ENCODE data around the gene MSL2. TPM values are rescaled to one million over a fixed set of nuclear protein-coding genes. Genes with fewer than 3 reads are reported as not detected.
"Not testable (repeated sequence)": the region's sequence is repeated elsewhere in the genome, so short reads cannot be mapped to it uniquely, and the experiment has no call there.

Gene MSL2
- total RNA-seq, 4 donors from 2014 or later = 18.2 to 34.3 (median 27.8) TPM

DNA sequence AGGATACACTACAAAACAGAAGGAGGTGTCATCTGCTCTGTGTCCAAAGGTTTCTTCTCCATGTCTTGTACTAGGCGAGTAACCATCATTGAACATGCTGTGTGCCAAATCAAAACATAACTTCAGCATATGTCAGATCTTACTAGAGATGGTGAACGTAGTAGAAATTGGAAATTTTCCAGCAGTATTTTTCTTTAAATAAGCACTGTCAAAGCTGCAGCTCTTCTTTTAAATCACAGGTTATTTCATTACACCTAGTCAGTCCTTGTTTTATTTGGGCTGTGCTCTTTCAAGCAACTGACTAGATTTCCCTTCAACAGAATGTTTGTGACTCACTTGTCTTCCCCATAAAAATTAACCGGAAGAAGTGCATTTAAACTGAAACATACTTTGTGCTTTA lies 46.5 kb downstream of the MSL2 start:
- no peaks in the 10 kb centered on the region for H3K9me3 ChIP-seq
- no peak for TF ChIP-seq POLR2A (IDR thresholded peaks at IDR 0.05)
- TF ChIP-seq, protein P1, sequence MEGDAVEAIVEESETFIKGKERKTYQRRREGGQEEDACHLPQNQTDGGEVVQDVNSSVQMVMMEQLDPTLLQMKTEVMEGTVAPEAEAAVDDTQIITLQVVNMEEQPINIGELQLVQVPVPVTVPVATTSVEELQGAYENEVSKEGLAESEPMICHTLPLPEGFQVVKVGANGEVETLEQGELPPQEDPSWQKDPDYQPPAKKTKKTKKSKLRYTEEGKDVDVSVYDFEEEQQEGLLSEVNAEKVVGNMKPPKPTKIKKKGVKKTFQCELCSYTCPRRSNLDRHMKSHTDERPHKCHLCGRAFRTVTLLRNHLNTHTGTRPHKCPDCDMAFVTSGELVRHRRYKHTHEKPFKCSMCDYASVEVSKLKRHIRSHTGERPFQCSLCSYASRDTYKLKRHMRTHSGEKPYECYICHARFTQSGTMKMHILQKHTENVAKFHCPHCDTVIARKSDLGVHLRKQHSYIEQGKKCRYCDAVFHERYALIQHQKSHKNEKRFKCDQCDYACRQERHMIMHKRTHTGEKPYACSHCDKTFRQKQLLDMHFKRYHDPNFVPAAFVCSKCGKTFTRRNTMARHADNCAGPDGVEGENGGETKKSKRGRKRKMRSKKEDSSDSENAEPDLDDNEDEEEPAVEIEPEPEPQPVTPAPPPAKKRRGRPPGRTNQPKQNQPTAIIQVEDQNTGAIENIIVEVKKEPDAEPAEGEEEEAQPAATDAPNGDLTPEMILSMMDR (IDR thresholded peaks at IDR 0.05) = no peak
- no peak for TF ChIP-seq POLR2AphosphoS5 (IDR thresholded peaks at IDR 0.05)
- TF ChIP-seq EP300 (IDR thresholded peaks at IDR 0.05) = no peak
- no peak for ATAC-seq
- no peak overlapping the region for H3K4me3 ChIP-seq
- WGBS, 2 donors (ENCODE audit: low coverage in 1 of 2) = 43 to 49% methylated on average over 3 of the region's 3 CpGs
- no peaks in the 10 kb centered on the region for H3K27me3 ChIP-seq
- H3K4me1 ChIP-seq = peaks cover 0 to 42% (median 0%) of the 10 kb centered on the region in 3 donors
- peaks cover 0 to 33% of the 10 kb centered on the region in 2 donors for H3K36me3 ChIP-seq
- no peak overlapping the region for H3K27ac ChIP-seq

DNA sequence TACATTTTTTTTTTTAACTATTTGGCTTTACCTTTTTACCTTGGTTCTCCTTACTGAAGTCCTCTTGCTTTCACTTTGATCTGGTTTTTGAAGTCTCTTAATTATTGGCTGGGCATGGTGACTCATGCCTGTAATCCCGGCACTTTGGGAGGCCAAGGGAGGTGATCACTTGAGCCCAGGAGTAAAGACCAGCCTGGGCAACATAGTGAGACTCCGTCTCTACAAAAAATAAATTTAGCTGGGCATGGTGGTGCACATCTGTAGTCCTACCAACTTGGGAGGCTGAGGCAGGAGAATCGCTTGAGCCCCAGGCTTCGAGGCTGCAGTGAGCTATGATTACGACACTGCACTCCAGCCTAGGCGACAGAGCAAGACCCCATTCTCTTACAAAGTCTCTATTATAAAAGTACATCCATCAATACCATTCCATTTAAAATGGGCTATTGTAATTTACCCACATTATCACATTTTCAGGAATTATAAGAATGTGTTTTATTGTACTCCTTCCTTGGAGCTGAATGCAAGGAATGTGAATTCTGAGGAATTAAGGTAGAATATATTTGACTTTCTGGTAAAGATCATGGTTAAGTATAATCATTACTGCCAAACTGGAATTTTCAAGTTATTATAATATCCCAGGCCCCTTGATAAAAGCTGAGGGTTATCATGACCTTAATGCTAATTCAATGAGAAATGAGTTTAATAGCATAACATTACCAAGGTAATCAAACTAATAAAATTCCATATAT lies 49.0 kb downstream of the MSL2 start:
- Histone ChIP-seq H3K9me3 (no peaks in the 10 kb centered on the region), H3K27ac (no peak overlapping the region), H3K4me3 (no peak overlapping the region), H3K27me3 (no peaks in the 10 kb centered on the region), H3K36me3 (peaks cover 0 to 38% of the 10 kb centered on the region in 2 donors), H3K4me1 (peaks cover 0 to 39% (median 0%) of the 10 kb centered on the region in 3 donors)
- WGBS, 2 donors (ENCODE audit: low coverage in 1 of 2) = 57 to 100% methylated on average over 1 to 4 of the region's 6 CpGs
- ATAC-seq = no peak
- TF ChIP-seq POLR2AphosphoS5 (IDR thresholded peaks at IDR 0.05) (no peak), EP300 (IDR thresholded peaks at IDR 0.05) (no peak), POLR2A (IDR thresholded peaks at IDR 0.05) (no peak)
- TF ChIP-seq, protein P1 (IDR thresholded peaks at IDR 0.05) = no peak

DNA sequence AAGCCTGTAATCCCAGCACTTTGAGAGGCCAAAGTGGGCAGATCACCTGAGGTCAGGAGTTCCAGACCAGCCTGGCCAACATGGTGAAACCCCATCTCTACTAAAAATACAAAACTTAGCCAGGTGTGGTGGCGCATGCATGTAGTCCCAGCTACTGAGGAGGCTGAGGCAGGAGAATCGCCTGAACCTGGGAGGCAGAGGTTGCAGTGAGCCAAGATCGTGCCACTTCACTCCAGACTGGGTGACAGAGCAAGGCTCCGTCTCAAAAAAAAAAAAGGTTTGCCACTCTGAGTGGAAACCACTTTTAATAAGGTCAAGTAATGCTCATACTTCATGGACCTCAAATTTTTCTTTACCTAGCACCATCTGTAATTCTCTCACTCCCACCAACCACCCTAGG lies 51.7 kb downstream of the MSL2 start:
- WGBS, 2 donors (ENCODE audit: low coverage in 1 of 2) = 100% methylated on average over 1 of the region's 4 CpGs; no CpG with 5 or more reads in 1 of the 2 donors
- not testable (repeated sequence) for ATAC-seq
- peaks cover 0 to 35% (median 0%) of the 10 kb centered on the region in 3 donors for H3K4me1 ChIP-seq

DNA sequence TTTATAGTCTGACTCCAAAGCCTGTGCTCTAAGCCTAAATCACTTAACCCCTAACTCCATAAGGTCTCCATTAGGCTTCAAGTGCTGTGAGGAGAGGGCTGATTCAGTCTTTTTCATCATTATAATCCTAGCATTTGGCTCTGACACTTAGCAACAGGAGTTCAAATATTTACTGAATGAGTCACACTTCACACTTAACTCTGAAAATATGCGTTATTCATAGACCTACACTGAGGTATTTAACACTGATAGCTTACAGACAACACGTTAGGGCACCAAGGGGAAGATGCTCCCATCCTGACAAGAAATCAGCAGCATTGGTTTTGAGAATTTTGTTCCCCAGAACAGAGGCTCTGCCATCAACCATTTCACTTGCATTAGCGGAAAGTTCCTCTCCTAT lies 53.5 kb downstream of the MSL2 start:
- Histone ChIP-seq H3K4me3 (no peak overlapping the region), H3K27ac (peak overlapping the region in 3 of 4 donors; percentile 46 to 67 (median 59))

More for the DNA sequence above, 51.7 kb downstream of the MSL2 start:
- not testable (repeated sequence) for H3K9me3 ChIP-seq, H3K27me3 ChIP-seq, H3K4me3 ChIP-seq, H3K27ac ChIP-seq
- H3K36me3 ChIP-seq = peaks cover 0 to 23% of the 10 kb centered on the region in 2 donors

DNA sequence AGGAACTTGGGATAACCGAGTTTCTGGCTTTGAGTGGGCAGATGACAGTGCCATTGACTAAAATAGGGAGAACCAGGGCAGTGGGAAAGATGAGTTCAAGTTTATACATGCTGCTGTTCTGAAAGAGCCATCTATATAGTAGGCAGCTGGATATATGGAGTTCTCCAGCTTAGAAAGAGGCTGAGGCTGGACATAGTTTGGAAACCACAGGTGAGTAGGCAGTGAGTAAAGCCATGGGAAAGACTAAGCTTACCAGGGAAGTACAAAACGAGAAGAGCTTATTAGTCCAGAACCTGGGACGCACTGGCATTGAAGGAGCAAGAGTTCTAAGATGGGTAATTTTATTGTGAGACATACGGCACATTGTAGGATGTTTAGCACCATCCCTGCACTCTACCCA lies 54.2 kb downstream of the MSL2 start:
- H3K9me3 ChIP-seq = no peaks in the 10 kb centered on the region
- TF ChIP-seq POLR2A (IDR thresholded peaks at IDR 0.05) (no peak), POLR2AphosphoS5 (IDR thresholded peaks at IDR 0.05) (no peak), EP300 (IDR thresholded peaks at IDR 0.05) (no peak)
- TF ChIP-seq, protein P1 (IDR thresholded peaks at IDR 0.05) = no peak
- peaks cover 0 to 19% (median 0%) of the 10 kb centered on the region in 3 donors for H3K4me1 ChIP-seq
- no peak overlapping the region for H3K4me3 ChIP-seq
- peak overlapping the region in 3 of 4 donors; percentile 23 to 67 (median 59) for H3K27ac ChIP-seq
- peaks cover 0 to 23% of the 10 kb centered on the region in 2 donors for H3K36me3 ChIP-seq
- no peak for ATAC-seq
- no peaks in the 10 kb centered on the region for H3K27me3 ChIP-seq
- WGBS, 2 donors (ENCODE audit: low coverage in 1 of 2) = 83 to 85% methylated on average over 4 of the region's 4 CpGs

More for the DNA sequence above, 53.5 kb downstream of the MSL2 start:
- Histone ChIP-seq H3K36me3 (peaks cover 0 to 23% of the 10 kb centered on the region in 2 donors), H3K4me1 (peaks cover 0 to 19% (median 0%) of the 10 kb centered on the region in 3 donors), H3K9me3 (no peaks in the 10 kb centered on the region), H3K27me3 (no peaks in the 10 kb centered on the region)
- peak; percentile 82 for ATAC-seq
- WGBS, 2 donors (ENCODE audit: low coverage in 1 of 2) = 27 to 34% methylated on average over 3 of the region's 3 CpGs
- TF ChIP-seq POLR2AphosphoS5 (IDR thresholded peaks at IDR 0.05) (peak; percentile 63), EP300 (IDR thresholded peaks at IDR 0.05) (no peak)

DNA sequence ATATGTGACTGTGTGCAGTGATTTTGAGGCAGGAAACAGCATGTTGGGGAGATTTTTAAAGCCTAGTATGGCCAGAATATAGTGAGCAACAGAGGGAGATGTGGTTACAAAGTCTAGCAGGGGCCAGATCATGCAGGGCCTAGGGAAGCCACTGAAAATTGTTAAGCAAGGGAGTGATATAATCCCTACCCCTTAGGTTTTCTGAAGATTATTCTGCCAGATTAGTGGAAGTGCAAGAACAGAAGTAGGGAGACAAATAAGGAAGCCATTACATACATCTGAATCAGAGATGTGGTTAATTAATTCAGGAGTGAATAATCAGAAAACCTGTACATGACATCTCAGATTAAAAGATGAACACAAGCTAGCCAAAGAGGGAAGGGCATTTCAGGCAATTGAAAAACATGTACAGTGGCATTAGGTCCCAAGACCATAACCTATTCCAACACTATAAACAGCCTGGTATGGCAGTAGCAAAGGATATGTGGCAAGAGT lies 54.8 kb downstream of the MSL2 start:
- peaks cover 0 to 21% of the 10 kb centered on the region in 2 donors for H3K36me3 ChIP-seq
- TF ChIP-seq EP300 (IDR thresholded peaks at IDR 0.05) (no peak), POLR2AphosphoS5 (IDR thresholded peaks at IDR 0.05) (no peak), POLR2A (IDR thresholded peaks at IDR 0.05) (no peak)
- TF ChIP-seq, protein P1 (IDR thresholded peaks at IDR 0.05) = no peak
- ATAC-seq = no peak
- no peaks in the 10 kb centered on the region for H3K9me3 ChIP-seq
- H3K4me3 ChIP-seq = no peak overlapping the region
- H3K27ac ChIP-seq = peak overlapping the region in 2 of 4 donors; percentile 59 to 67
- peaks cover 0 to 19% (median 0%) of the 10 kb centered on the region in 3 donors for H3K4me1 ChIP-seq
- no peaks in the 10 kb centered on the region for H3K27me3 ChIP-seq
